Measurements from ENCODE around the gene CDHR1. TPM values are rescaled to one million over a fixed set of nuclear protein-coding genes. Genes with fewer than 3 reads are reported as not detected.

The CDHR1 gene
- total and polyA plus RNA-seq, 7 donors: 0.03 to 0.37 TPM; not detected in 5

- no peak for DNase-seq
- H3K9me3 ChIP-seq: no peaks in the 10 kb centered on the region
- H3K36me3 ChIP-seq (ENCODE audit: insufficient read depth in 1 of 2, low read depth in 1 of 2): no peaks in the 10 kb centered on the region
- no peak overlapping the region for H3K27ac ChIP-seq
- no peak for TF ChIP-seq CTCF (IDR thresholded peaks at IDR 0.05)
- intact Hi-C loops (cut with DNase I): no loop called here
- no peak for ATAC-seq
- 83 to 89% (median 85%) methylated on average over 9 of the region's 9 CpGs for WGBS, 3 donors
- H3K27me3 ChIP-seq (ENCODE audit: insufficient read depth in 3 of 3, low read length in 2 of 3): no peaks in the 10 kb centered on the region
- no peak overlapping the region for H3K4me3 ChIP-seq
- no peaks in the 10 kb centered on the region for H3K4me1 ChIP-seq
These were observed 21.6 kb upstream of the CDHR1 start for GRCh38 chr10:84172467-84173356.

GRCh38 chr10:84173501-84173929 is 20.8 kb upstream of the CDHR1 start, which contains the start of gene GPR15LG:
Gene GPR15LG (plus strand): TSS chr10:84173801. CDS start chr10:84173852, 51 bp downstream.
- intact Hi-C loops (cut with DNase I): no loop called here
- no peaks in the 10 kb centered on the region for H3K36me3 ChIP-seq (ENCODE audit: insufficient read depth in 1 of 2, low read depth in 1 of 2)
- DNase-seq: no peak
- H3K27ac ChIP-seq: no peak within 1 kb of the TSS
- no peaks in the 10 kb centered on the region for H3K9me3 ChIP-seq
- 58 to 63% (median 62%) methylated on average over 2 of the region's 2 CpGs for WGBS, 3 donors
- no peaks in the 10 kb centered on the region for H3K4me1 ChIP-seq
- H3K4me3 ChIP-seq: no peak within 1 kb of the TSS
- no peaks in the 10 kb centered on the region for H3K27me3 ChIP-seq (ENCODE audit: insufficient read depth in 3 of 3, low read length in 2 of 3)
- TF ChIP-seq CTCF (IDR thresholded peaks at IDR 0.05): no peak
- ATAC-seq: no peak

- 82 to 84% (median 83%) methylated on average over 6 of the region's 6 CpGs for WGBS, 3 donors
- H3K27me3 ChIP-seq (ENCODE audit: insufficient read depth in 3 of 3, low read length in 2 of 3): peaks cover 0 to 3% (median 0%) of the 10 kb centered on the region in 3 donors
- ATAC-seq (no peak), DNase-seq (no peak)
- H3K4me1 ChIP-seq: no peaks in the 10 kb centered on the region
- TF ChIP-seq CTCF (IDR thresholded peaks at IDR 0.05): no peak
- intact Hi-C loops (cut with DNase I): no loop called here
- no peak overlapping the region for H3K27ac ChIP-seq
- no peaks in the 10 kb centered on the region for H3K36me3 ChIP-seq (ENCODE audit: insufficient read depth in 1 of 2, low read depth in 1 of 2)
- H3K9me3 ChIP-seq: no peaks in the 10 kb centered on the region
- no peak overlapping the region for H3K4me3 ChIP-seq
These were observed 18.9 kb upstream of the CDHR1 start for GRCh38 chr10:84175436-84175835.

GRCh38 chr10:84176351-84176750 is 18.0 kb upstream of the CDHR1 start:
- no peak for ATAC-seq
- H3K9me3 ChIP-seq: no peaks in the 10 kb centered on the region
- no peak for TF ChIP-seq CTCF (IDR thresholded peaks at IDR 0.05)
- no peaks in the 10 kb centered on the region for H3K4me1 ChIP-seq
- no peaks in the 10 kb centered on the region for H3K36me3 ChIP-seq (ENCODE audit: insufficient read depth in 1 of 2, low read depth in 1 of 2)
- intact Hi-C loops (cut with DNase I): no loop called here
- H3K27ac ChIP-seq: no peak overlapping the region
- no peak overlapping the region for H3K4me3 ChIP-seq
- WGBS, 3 donors: 78 to 83% (median 81%) methylated on average over 4 of the region's 4 CpGs
- peaks cover 0 to 3% (median 0%) of the 10 kb centered on the region in 3 donors for H3K27me3 ChIP-seq (ENCODE audit: insufficient read depth in 3 of 3, low read length in 2 of 3)
- no peak for DNase-seq
